Psoas muscle (tissue), 8 donors: Measurements from ENCODE around the gene MBD4. TPM values are rescaled to one million over a fixed set of nuclear protein-coding genes. Genes with fewer than 3 reads are reported as not detected.

Experiments used
- ATAC-seq, 4 donors: fragments of 200-7000 bp; cut with Tn5 transposase; one replicate each; pipeline ENCODE4 v1.9.1; 2020; ENCODE audit warnings: moderate library complexity in 3 of 4, mild to moderate bottlenecking in 2 of 4
- DNase-seq, 2 donors: peaks; one replicate each; pipeline ENCODE4 v3.0.0-alpha.2; 2020
- H3K27ac ChIP-seq: fragments of 200-600 bp; one replicate; pipeline ENCODE4 v1.8.0; 2022
- H3K27me3 ChIP-seq, 3 donors: fragments of 200-600 bp in 1 of 3; one replicate each; pipeline versions ENCODE4 v1.6.1 to v1.8.0; 2013 to 2022; ENCODE audit warnings: low read length in 2 of 3, mild to moderate bottlenecking in 2 of 3, moderate library complexity in 1 of 3; ENCODE audit not compliant: insufficient read depth in 3 of 3
- H3K36me3 ChIP-seq, 2 donors: fragments of 200-600 bp in 1 of 2; one replicate each; pipeline versions ENCODE4 v1.6.1 to v1.8.0; 2013 to 2022; ENCODE audit warnings: low read depth in 1 of 2, mild to moderate bottlenecking in 1 of 2, moderate library complexity in 1 of 2; ENCODE audit not compliant: insufficient read depth in 1 of 2
- H3K4me1 ChIP-seq: fragments of 200-600 bp; one replicate; pipeline ENCODE4 v1.8.0; 2022
- H3K4me3 ChIP-seq: fragments of 200-600 bp; one replicate; pipeline ENCODE4 v1.8.0; 2022; ENCODE audit warnings: mild to moderate bottlenecking
- H3K9me3 ChIP-seq: fragments of 200-600 bp; one replicate; pipeline ENCODE4 v1.8.0; 2022
- WGBS, 3 donors: extraction: QIAGEN DNeasy Blood & Tissue Kit; methylation state at CpG; one replicate each; pipeline versions ENCODE4 v1.1.6 to v1.1.7; 2013; 5-methylcytosine and 5-hydroxymethylcytosine counted together
- intact Hi-C, 2 donors: fragments of 100-400 bp; cut with DNase I; formaldehyde crosslinking; loops; one replicate each; pipeline versions ENCODE4 v1.11.0 to v1.14.2; 2022
- polyA plus RNA-seq, 3 donors: library from polyadenylated mRNA; stranded (reverse); fragments of 200-250 nt; gene quantifications; one replicate each; pipeline ENCODE4 v1.2.3, GENCODE V29; 2013
- total RNA-seq, 4 donors: library from RNA; stranded (reverse); fragmentation: NEBNext Ultra II Directional in 2 of 4; extraction: Animal tissue kit (Norgen Biotek cat#: 25700) in 2 of 4; gene quantifications; one replicate each; pipeline versions ENCODE4 v1.2.1 to v1.2.4, GENCODE V29; 2021 to 2023
- TF ChIP-seq, protein P1 (sequence below): fragments of 200-600 bp; IDR thresholded peaks from one replicate; pipeline ENCODE4 v1.8.0; 2022; ENCODE audit warnings: antibody characterized with exemption
- donor health status: healthy with polysubstance abuse.
- donor health status: DM: no; HTN: no; CAD: no; lungs with moderate emphysema.
- donor health status: Bipolar disorder and iron deficiency.
- donor health status: healthy.
- donor health status: DM: yes; HTN: yes; CAD: no.
- donor health status: DM: no; HTN: no; CAD: no.
- donor health status: DM: no; HTN: no; CAD: no.
- donor health status: DM: yes; HTN: yes; CAD: no.

Gene MBD4
- total and polyA plus RNA-seq, 7 donors: 16.0 to 30.4 (median 19.1) TPM

DNA sequence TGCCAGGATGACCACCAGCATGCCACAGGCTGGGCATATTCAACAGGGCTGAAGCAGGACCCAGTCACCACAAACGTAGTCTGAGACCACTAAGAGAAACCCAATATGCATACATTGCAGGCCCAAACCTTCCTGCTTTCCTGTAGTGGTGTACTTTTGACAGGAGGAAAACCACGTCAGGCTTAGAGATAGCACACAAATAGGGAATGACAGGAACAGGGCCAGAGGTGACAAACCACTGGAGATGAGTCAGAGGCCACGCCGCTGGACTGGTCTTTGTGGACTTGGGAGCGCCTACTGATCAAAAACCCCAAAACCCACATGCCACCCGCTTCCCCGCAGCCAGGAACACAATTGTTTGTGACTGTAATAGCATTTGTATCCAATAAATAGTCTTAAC lies 7.7 kb downstream of the MBD4 start:
- intact Hi-C loops: no loop called here
- peaks cover 15% of the 10 kb centered on the region for H3K4me1 ChIP-seq
- no peak for ATAC-seq
- 86 to 92% (median 92%) methylated on average over 7 of the region's 7 CpGs for WGBS, 3 donors
- no peak overlapping the region for H3K27ac ChIP-seq
- H3K9me3 ChIP-seq: no peaks in the 10 kb centered on the region
- no peak for DNase-seq
- no peak overlapping the region for H3K4me3 ChIP-seq
- peaks cover 8 to 73% of the 10 kb centered on the region in 2 donors for H3K36me3 ChIP-seq
- H3K27me3 ChIP-seq: no peaks in the 10 kb centered on the region
- TF ChIP-seq, protein P1, sequence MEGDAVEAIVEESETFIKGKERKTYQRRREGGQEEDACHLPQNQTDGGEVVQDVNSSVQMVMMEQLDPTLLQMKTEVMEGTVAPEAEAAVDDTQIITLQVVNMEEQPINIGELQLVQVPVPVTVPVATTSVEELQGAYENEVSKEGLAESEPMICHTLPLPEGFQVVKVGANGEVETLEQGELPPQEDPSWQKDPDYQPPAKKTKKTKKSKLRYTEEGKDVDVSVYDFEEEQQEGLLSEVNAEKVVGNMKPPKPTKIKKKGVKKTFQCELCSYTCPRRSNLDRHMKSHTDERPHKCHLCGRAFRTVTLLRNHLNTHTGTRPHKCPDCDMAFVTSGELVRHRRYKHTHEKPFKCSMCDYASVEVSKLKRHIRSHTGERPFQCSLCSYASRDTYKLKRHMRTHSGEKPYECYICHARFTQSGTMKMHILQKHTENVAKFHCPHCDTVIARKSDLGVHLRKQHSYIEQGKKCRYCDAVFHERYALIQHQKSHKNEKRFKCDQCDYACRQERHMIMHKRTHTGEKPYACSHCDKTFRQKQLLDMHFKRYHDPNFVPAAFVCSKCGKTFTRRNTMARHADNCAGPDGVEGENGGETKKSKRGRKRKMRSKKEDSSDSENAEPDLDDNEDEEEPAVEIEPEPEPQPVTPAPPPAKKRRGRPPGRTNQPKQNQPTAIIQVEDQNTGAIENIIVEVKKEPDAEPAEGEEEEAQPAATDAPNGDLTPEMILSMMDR: no peak

DNA sequence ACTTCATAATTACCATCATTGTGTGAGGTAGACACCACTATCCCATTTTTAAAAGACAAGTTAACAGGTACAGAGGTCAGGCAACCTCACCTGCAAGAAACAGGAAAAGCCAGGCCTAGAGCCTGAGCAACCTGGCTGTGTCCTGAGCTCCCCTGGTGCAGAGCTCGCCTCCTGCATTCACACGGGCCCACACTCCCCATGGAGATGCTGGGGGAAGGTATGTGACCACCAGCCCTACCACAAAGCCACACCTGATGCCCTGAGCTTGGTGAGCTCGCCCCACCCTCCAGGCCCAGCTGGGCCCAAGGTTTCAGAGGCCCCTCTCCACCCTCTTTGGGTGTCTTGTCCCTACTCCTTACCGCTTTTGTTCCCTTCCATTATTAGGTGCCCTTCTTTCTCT lies 10.1 kb downstream of the MBD4 start:
- Histone ChIP-seq H3K27ac (no peak overlapping the region), H3K9me3 (no peaks in the 10 kb centered on the region), H3K4me1 (peaks cover 6% of the 10 kb centered on the region), H3K27me3 (no peaks in the 10 kb centered on the region), H3K36me3 (peaks cover 8 to 50% of the 10 kb centered on the region in 2 donors), H3K4me3 (no peak overlapping the region)
- DNase-seq (no peak), ATAC-seq (no peak)
- 84 to 89% (median 88%) methylated on average over 4 of the region's 4 CpGs for WGBS, 3 donors
- TF ChIP-seq, protein P1: no peak
- intact Hi-C loops: no loop called here

DNA sequence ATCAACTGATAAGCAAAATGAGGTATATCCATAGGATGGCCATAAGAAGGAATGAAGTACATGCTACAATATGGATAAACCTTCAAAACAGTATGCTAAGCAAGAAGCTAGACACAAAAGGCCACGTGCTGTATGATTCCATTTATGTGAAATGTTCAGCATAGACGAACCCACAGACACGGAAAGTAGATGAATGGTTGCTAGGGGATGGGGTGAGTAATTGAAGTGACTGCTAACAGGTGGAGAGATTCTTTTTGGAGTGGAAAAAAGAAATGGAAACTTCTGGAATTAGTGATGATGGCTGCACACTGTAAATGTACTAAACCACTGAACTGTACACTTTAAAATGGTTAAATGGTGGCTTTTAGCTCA lies 10.7 kb downstream of the MBD4 start:
- Histone ChIP-seq H3K27me3 (no peaks in the 10 kb centered on the region), H3K4me3 (peak overlapping the region; percentile 73), H3K9me3 (no peaks in the 10 kb centered on the region), H3K27ac (peak overlapping the region; percentile 11), H3K4me1 (peaks cover 6% of the 10 kb centered on the region), H3K36me3 (peaks cover 6 to 44% of the 10 kb centered on the region in 2 donors)
- TF ChIP-seq, protein P1: no peak
- 59 to 75% (median 63%) methylated on average over 3 of the region's 3 CpGs for WGBS, 3 donors
- intact Hi-C loops: no loop called here
- DNase-seq (no peak), ATAC-seq (no peak)

DNA sequence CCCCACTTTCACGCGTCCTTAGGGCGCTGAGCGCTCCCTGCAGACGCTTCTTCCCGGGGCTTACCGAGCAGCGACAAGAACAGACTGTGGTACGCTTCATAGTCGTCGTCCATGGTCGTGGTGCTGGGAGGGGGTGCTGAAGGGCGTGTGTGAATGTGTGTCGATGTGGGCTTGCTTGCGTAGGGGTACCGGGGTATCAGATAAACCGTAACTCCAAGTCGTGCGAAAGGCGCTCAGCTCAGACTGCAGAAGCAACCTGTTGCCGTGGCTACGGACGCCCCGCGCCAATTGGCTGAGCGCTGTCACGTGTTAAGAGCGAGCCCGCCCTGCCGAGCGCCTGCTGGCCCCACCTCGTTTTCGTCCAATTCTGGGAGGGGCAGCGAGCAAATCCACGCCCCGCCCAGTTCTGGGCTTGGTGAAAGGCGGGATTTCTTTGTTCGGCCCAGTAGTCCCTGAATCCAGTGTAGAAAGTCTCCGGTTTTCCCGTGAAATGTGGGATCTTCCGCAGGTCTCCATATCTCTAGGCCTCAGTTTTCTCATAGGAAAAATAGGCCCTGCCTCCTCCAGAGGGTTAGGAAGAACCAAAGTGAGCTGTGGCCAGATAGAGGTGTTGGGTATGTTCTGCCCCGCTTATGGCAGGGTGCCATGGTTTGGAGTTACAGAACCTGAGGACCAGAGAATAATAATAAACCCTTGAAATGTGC lies 11.2 kb downstream of the MBD4 start, which contains the start of gene EFCAB12:
Gene EFCAB12 (minus strand): TSS at position 261 of the 704 bp plus-strand sequence. CDS start 148 bp downstream, at position 113.
- Histone ChIP-seq H3K36me3 (peaks cover under 1 to 39% of the 10 kb centered on the region in 2 donors), H3K27ac (peak within 1 kb of the TSS; percentile 11), H3K4me3 (peak within 1 kb of the TSS; percentile 73), H3K4me1 (peaks cover 6% of the 10 kb centered on the region), H3K9me3 (no peaks in the 10 kb centered on the region), H3K27me3 (no peaks in the 10 kb centered on the region)
- intact Hi-C loops: no loop called here
- TF ChIP-seq, protein P1: no peak
- WGBS, 3 donors: 1% methylated on average over 42 of the region's 42 CpGs
- DNase-seq (peak; percentile 95 to 97), ATAC-seq (peak; percentile 98 to 100 (median 99))
